ENCODE measurements around the gene MEDAG.

DNA sequence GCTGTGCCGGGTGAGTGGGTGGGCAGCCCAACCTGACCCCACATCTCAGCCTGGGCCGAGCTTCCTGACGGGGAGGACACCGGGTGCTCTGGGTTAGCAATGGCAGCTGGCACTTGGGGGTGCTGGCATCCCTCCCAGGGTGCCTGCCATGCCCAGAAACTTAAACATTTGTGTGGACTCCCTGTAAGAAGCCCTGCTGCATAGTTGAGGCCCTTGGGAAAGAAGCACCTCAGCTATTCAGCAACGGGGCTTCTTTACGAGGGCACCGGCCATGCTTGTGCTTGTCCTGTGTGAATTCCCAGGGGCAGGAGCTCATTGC lies 33.8 kb upstream of the MEDAG start:
- TF ChIP-seq, protein P1, sequence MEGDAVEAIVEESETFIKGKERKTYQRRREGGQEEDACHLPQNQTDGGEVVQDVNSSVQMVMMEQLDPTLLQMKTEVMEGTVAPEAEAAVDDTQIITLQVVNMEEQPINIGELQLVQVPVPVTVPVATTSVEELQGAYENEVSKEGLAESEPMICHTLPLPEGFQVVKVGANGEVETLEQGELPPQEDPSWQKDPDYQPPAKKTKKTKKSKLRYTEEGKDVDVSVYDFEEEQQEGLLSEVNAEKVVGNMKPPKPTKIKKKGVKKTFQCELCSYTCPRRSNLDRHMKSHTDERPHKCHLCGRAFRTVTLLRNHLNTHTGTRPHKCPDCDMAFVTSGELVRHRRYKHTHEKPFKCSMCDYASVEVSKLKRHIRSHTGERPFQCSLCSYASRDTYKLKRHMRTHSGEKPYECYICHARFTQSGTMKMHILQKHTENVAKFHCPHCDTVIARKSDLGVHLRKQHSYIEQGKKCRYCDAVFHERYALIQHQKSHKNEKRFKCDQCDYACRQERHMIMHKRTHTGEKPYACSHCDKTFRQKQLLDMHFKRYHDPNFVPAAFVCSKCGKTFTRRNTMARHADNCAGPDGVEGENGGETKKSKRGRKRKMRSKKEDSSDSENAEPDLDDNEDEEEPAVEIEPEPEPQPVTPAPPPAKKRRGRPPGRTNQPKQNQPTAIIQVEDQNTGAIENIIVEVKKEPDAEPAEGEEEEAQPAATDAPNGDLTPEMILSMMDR (IDR thresholded peaks at IDR 0.05; ENCODE audit: insufficient read depth, low read length): no peak
- TF ChIP-seq POLR2AphosphoS5 (IDR thresholded peaks at IDR 0.05; ENCODE audit: low read depth): no peak
- no peak for TF ChIP-seq GABPA (IDR thresholded peaks at IDR 0.05; ENCODE audit: low read depth)
- TF ChIP-seq, protein P2, sequence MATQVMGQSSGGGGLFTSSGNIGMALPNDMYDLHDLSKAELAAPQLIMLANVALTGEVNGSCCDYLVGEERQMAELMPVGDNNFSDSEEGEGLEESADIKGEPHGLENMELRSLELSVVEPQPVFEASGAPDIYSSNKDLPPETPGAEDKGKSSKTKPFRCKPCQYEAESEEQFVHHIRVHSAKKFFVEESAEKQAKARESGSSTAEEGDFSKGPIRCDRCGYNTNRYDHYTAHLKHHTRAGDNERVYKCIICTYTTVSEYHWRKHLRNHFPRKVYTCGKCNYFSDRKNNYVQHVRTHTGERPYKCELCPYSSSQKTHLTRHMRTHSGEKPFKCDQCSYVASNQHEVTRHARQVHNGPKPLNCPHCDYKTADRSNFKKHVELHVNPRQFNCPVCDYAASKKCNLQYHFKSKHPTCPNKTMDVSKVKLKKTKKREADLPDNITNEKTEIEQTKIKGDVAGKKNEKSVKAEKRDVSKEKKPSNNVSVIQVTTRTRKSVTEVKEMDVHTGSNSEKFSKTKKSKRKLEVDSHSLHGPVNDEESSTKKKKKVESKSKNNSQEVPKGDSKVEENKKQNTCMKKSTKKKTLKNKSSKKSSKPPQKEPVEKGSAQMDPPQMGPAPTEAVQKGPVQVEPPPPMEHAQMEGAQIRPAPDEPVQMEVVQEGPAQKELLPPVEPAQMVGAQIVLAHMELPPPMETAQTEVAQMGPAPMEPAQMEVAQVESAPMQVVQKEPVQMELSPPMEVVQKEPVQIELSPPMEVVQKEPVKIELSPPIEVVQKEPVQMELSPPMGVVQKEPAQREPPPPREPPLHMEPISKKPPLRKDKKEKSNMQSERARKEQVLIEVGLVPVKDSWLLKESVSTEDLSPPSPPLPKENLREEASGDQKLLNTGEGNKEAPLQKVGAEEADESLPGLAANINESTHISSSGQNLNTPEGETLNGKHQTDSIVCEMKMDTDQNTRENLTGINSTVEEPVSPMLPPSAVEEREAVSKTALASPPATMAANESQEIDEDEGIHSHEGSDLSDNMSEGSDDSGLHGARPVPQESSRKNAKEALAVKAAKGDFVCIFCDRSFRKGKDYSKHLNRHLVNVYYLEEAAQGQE (IDR thresholded peaks at IDR 0.05; ENCODE audit: insufficient replicate concordance, low read depth): no peak
- TF ChIP-seq SPI1 (IDR thresholded peaks at IDR 0.05; ENCODE audit: borderline replicate concordance, low read depth): no peak

Measured in HL-60 (cell line).